ENCODE data around the gene SDK1.

SDK1 gene

DNA sequence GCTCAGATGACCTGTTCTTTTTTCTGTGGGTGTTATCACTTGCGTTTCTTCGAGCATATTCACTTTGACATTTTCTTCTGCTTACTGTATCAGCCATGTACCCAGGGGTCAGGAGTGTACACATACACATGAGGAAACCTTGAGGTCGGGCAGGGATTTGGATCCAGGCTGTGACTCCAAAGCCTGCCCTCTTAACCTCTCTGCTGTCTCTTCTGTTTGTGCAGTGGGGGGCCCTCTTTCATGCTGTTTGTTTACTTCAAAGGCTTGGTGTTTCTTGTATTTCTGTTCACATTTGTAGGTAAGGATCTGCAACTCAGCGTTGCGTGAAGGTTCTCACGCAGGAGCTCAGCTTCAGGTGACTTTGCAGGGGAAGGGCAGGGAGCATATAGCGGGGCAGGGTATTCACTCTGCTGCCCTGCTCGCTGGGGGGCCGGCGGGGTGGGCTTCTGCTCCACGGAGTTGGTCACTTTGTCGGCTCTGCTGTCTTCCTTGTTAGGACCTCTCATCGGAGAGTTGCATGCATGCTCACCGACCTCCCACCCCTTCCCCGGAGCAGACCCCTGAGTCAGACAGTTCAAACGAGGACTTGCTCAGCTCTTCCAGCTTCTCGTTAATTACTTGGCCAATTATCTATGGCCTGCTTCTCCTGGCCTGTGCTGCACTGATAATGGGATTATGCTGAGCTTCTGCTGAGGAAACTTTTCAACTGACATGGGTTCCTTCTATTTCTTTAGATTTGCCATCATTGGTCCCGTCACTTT is 77.5 kb downstream of the SDK1 start:
- Histone ChIP-seq H3K27ac (ENCODE audit: low read length) (no peak overlapping the region), H3K4me1 (ENCODE audit: insufficient read depth, low read length) (no peaks in the 10 kb centered on the region), H2AFZ (ENCODE audit: low read depth, low read length) (no peak overlapping the region), H3K79me2 (ENCODE audit: insufficient read depth, low read length) (no peaks in the 10 kb centered on the region), H4K20me1 (ENCODE audit: insufficient read depth, low read length) (no peaks in the 10 kb centered on the region; the same call in 1 of the 2 replicates), H3K4me2 (ENCODE audit: insufficient read depth, low read length) (no peak overlapping the region), H3K27me3 (ENCODE audit: insufficient read depth, low read length, poor library complexity) (peaks cover 23% of the 10 kb centered on the region), H3K9ac (ENCODE audit: low read depth, low read length) (no peak overlapping the region), H3K4me3 (ENCODE audit: low read depth in 1 of 2, low read length in 2 of 2) (no peak overlapping the region), H3K36me3 (ENCODE audit: insufficient read depth, low read length) (no peaks in the 10 kb centered on the region), H3K9me3 (ENCODE audit: insufficient read depth, low read length, severe bottlenecking) (no peaks in the 10 kb centered on the region)
- TF ChIP-seq, protein P1, sequence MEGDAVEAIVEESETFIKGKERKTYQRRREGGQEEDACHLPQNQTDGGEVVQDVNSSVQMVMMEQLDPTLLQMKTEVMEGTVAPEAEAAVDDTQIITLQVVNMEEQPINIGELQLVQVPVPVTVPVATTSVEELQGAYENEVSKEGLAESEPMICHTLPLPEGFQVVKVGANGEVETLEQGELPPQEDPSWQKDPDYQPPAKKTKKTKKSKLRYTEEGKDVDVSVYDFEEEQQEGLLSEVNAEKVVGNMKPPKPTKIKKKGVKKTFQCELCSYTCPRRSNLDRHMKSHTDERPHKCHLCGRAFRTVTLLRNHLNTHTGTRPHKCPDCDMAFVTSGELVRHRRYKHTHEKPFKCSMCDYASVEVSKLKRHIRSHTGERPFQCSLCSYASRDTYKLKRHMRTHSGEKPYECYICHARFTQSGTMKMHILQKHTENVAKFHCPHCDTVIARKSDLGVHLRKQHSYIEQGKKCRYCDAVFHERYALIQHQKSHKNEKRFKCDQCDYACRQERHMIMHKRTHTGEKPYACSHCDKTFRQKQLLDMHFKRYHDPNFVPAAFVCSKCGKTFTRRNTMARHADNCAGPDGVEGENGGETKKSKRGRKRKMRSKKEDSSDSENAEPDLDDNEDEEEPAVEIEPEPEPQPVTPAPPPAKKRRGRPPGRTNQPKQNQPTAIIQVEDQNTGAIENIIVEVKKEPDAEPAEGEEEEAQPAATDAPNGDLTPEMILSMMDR (IDR thresholded peaks at IDR 0.05; ENCODE audit: borderline replicate concordance, extremely low read depth, low read length, poor library complexity, severe bottlenecking): no peak
- TF ChIP-seq EZH2 (IDR thresholded peaks at IDR 0.05; ENCODE audit: borderline replicate concordance, low read depth, low read length, severe bottlenecking): no peak
- no peak for ATAC-seq (ENCODE audit: insufficient read depth, low read depth)
- DNase-seq: no peak

DNA sequence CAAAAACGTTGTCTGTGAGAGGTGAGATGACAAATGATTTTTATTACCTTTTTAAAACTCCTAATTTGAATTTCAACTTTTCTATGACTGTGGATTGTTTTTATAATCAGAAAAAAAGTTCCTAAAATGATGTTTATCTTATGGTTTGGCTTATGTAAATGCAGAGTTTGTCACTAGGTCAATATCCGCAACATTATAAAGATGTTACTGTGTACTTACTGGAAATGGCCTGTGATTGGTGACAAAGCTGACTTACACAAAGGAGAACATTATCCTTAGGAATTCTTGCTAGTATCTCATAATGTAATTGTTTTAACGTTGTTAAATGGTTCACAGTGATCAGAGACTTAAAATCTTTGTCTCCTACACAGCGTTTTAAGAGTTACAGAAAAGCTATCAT is 79.0 kb downstream of the SDK1 start:
- no peaks in the 10 kb centered on the region for H3K36me3 ChIP-seq (ENCODE audit: insufficient read depth, low read length)
- no peak overlapping the region for H3K27ac ChIP-seq (ENCODE audit: low read length)
- no peaks in the 10 kb centered on the region; the same call in 1 of the 2 replicates for H4K20me1 ChIP-seq (ENCODE audit: insufficient read depth, low read length)
- no peaks in the 10 kb centered on the region for H3K79me2 ChIP-seq (ENCODE audit: insufficient read depth, low read length)
- DNase-seq (no peak), ATAC-seq (ENCODE audit: insufficient read depth, low read depth) (no peak)
- no peaks in the 10 kb centered on the region for H3K4me1 ChIP-seq (ENCODE audit: insufficient read depth, low read length)
- no peak overlapping the region for H2AFZ ChIP-seq (ENCODE audit: low read depth, low read length)
- H3K4me3 ChIP-seq (ENCODE audit: low read depth in 1 of 2, low read length in 2 of 2): no peak overlapping the region
- peaks cover 27% of the 10 kb centered on the region for H3K27me3 ChIP-seq (ENCODE audit: insufficient read depth, low read length, poor library complexity)
- H3K9me3 ChIP-seq (ENCODE audit: insufficient read depth, low read length, severe bottlenecking): no peaks in the 10 kb centered on the region
- TF ChIP-seq, protein P1 (IDR thresholded peaks at IDR 0.05; ENCODE audit: borderline replicate concordance, extremely low read depth, low read length, poor library complexity, severe bottlenecking): no peak
- no peak for TF ChIP-seq EZH2 (IDR thresholded peaks at IDR 0.05; ENCODE audit: borderline replicate concordance, low read depth, low read length, severe bottlenecking)
- H3K4me2 ChIP-seq (ENCODE audit: insufficient read depth, low read length): no peak overlapping the region
- H3K9ac ChIP-seq (ENCODE audit: low read depth, low read length): no peak overlapping the region

DNA sequence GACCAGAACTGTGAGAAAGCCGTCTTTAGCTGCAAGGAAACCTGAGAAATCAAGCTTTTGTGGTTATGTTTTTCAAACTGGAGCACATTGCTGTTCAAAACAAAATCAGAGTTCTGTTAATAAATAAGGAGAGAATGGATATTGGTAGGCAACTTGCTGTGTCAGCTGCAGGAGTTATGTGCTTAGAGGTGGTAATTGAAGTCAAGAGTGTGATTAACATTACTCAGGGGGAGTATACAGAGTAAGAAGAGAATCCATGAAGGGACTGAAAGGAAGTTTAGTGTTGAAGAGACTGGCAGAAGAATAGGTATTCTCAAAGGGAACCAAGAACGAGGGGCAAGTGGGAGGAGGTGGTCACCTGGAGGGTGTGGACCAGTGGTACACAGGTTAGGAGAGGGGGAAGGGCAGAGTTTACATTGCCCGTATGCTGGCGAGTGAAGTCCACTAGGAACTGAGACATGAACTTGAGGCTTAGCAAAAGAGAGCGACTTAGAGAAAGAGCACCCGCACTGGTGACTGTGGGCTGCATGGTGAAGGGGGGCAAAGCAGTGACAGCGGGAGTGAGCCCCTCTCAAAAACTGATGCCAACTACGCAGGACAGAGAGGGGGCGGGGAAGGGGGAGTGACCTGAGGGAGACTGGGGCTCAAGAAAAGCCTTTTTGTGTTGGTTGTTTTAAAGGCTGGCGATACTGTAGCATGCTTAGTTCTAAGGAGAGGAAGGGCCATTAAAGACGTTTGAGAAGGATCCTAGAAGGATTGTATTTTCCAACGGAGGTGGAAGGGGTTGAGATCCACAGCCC is 80.0 kb downstream of the SDK1 start:
- DNase-seq (no peak), ATAC-seq (ENCODE audit: insufficient read depth, low read depth) (no peak)
- no peak overlapping the region for H3K27ac ChIP-seq (ENCODE audit: low read length)
- H3K4me1 ChIP-seq (ENCODE audit: insufficient read depth, low read length): no peaks in the 10 kb centered on the region
- no peaks in the 10 kb centered on the region for H3K36me3 ChIP-seq (ENCODE audit: insufficient read depth, low read length)
- TF ChIP-seq EZH2 (IDR thresholded peaks at IDR 0.05; ENCODE audit: borderline replicate concordance, low read depth, low read length, severe bottlenecking): no peak
- TF ChIP-seq, protein P1 (IDR thresholded peaks at IDR 0.05; ENCODE audit: borderline replicate concordance, extremely low read depth, low read length, poor library complexity, severe bottlenecking): no peak
- H3K79me2 ChIP-seq (ENCODE audit: insufficient read depth, low read length): no peaks in the 10 kb centered on the region
- H3K9ac ChIP-seq (ENCODE audit: low read depth, low read length): no peak overlapping the region
- no peak overlapping the region for H3K4me2 ChIP-seq (ENCODE audit: insufficient read depth, low read length)
- H3K4me3 ChIP-seq (ENCODE audit: low read depth in 1 of 2, low read length in 2 of 2): no peak overlapping the region
- no peaks in the 10 kb centered on the region; the same call in 1 of the 2 replicates for H4K20me1 ChIP-seq (ENCODE audit: insufficient read depth, low read length)
- no peaks in the 10 kb centered on the region for H3K9me3 ChIP-seq (ENCODE audit: insufficient read depth, low read length, severe bottlenecking)
- H3K27me3 ChIP-seq (ENCODE audit: insufficient read depth, low read length, poor library complexity): peaks cover 24% of the 10 kb centered on the region
- H2AFZ ChIP-seq (ENCODE audit: low read depth, low read length): no peak overlapping the region
